ENCODE measurements around the gene CTSF. TPM values are rescaled to one million over a fixed set of nuclear protein-coding genes. Genes with fewer than 3 reads are reported as not detected.

CTSF gene
- total RNA-seq, 1 experiment from 2014 or later, result 4.9 TPM

- no peak for TF ChIP-seq USF1 (CRISPR knock-in tag; IDR thresholded peaks at IDR 0.05)
- 0 out of 2 replicates have a peak, but pooled peaks have one; percentile 46 for TF ChIP-seq PRRX2 (CRISPR knock-in tag; IDR thresholded peaks at IDR 0.05)
- TF ChIP-seq ZNF396 (CRISPR knock-in tag; IDR thresholded peaks at IDR 0.05; ENCODE audit: borderline replicate concordance), result peak; percentile 85; the same call in 1 of the 2 replicates
- peak; percentile 100 for TF ChIP-seq GTF2I (CRISPR knock-in tag; conservative IDR thresholded peaks at IDR 0.05)
- no peak for TF ChIP-seq CREB1 (CRISPR knock-in tag; IDR thresholded peaks at IDR 0.05)
- no peak for TF ChIP-seq ZNF423 (CRISPR knock-in tag; IDR thresholded peaks at IDR 0.05)
- no peak for TF ChIP-seq ZNF317 (CRISPR knock-in tag; IDR thresholded peaks at IDR 0.05; ENCODE audit: borderline replicate concordance, low read depth)
- peak; percentile 49; the same call in 1 of the 2 replicates for TF ChIP-seq ZNF671 (CRISPR knock-in tag; IDR thresholded peaks at IDR 0.05)
- peak; percentile 77; the same call in 1 of the 2 replicates for TF ChIP-seq MYBL2 (CRISPR knock-in tag; IDR thresholded peaks at IDR 0.05)
Observed at GRCh38 chr11:66546368-66546965, 21.9 kb downstream of the CTSF start, which contains the start of gene ACTN3 (continued).

DNA sequence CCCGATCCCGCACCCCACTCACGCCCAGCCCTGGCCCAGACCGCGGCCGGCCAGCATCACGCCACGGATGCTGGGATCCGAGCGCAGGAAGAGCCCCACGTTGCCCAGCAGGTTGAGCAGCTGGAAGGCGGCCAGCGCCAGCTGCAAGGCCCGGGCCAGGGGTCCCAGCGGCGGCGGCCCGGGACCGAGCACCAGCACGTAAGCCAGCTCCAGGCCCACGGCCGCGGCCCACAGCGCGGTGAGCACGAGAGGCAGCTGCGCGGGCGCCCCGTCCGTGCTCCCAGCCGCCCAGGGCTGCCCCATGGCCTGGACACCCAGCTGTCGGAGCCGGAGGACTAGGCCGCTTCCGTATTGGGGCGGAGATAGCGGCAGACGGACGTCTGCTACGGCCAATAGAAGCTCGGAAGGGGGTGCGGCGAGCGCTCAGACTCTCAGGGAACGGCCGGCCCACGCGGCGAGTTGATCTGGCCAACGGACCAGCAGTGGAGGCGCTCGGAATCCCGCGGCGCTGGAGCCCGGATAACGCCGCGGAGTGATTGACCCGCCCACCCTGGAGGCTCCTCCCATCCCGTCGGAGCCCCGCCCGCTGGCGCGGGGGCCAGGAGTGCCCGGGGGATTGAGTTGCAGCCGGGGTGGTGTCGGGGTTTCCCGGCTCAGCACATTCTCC is 22.6 kb downstream of the CTSF start, which contains the start of gene ZDHHC24:
TSS of gene ZDHHC24 (minus strand) at position 348 of the 667 bp plus-strand sequence. CDS start at position 303, 45 bp downstream.
- ChIA-PET POLR2A (interaction anchor here (0.5 to 2.0 kb wide), 14 partner anchors 18 to 757 kb away, joined by 3 to 23 read pairs (median 4); partner anchors contain the start of genes BBS1, CCDC87, CCS and DPP3), CTCF (interaction anchor here (0.6 to 2.9 kb wide), 18 partner anchors 34 to 476 kb away, joined by 3 to 34 read pairs (median 4); partner anchors contain the start of genes CCDC87, CCS, DPP3 and MRPL11)
- Mint-ChIP-seq H3K9me3 (no peaks in the 10 kb centered on the region), H3K4me1 (peaks cover 38% of the 10 kb centered on the region), H3K27me3 (ENCODE audit: low read depth) (no peaks in the 10 kb centered on the region), H3K36me3 (no peaks in the 10 kb centered on the region; the same call in 1 of the 2 replicates), H3K27ac (peak within 1 kb of the TSS; percentile 93), H3K4me3 (peak within 1 kb of the TSS; percentile 85)
- peak; percentile 85 for ATAC-seq
- peak; percentile 98 for DNase-seq (ENCODE audit: low spot score)
- TF ChIP-seq MAX (CRISPR knock-in tag; IDR thresholded peaks at IDR 0.05) (peak; percentile 44; the same call in 1 of the 2 replicates), HMGXB4 (CRISPR knock-in tag; IDR thresholded peaks at IDR 0.05) (peak; percentile 78; the same call in 1 of the 2 replicates), MXD4 (CRISPR knock-in tag; IDR thresholded peaks at IDR 0.05; ENCODE audit: borderline replicate concordance) (no peak), NFATC4 (CRISPR knock-in tag; IDR thresholded peaks at IDR 0.05) (no peak), GABPB1 (CRISPR knock-in tag; IDR thresholded peaks at IDR 0.05) (peak; percentile 66; the same call in 1 of the 2 replicates), SP1 (CRISPR knock-in tag; conservative IDR thresholded peaks at IDR 0.05) (peak; percentile 64; the same call in 1 of the 2 replicates), RELA (CRISPR knock-in tag; IDR thresholded peaks at IDR 0.05; ENCODE audit: borderline replicate concordance) (peak; percentile 47; the same call in 1 of the 2 replicates), FOXJ3 (CRISPR knock-in tag; IDR thresholded peaks at IDR 0.05; ENCODE audit: borderline replicate concordance) (no peak), ATF3 (CRISPR knock-in tag; conservative IDR thresholded peaks at IDR 0.05) (no peak), ARID4B (CRISPR knock-in tag; IDR thresholded peaks at IDR 0.05; ENCODE audit: borderline replicate concordance) (0 out of 2 replicates have a peak, but pooled peaks have one; percentile 30), ZNF423 (CRISPR knock-in tag; IDR thresholded peaks at IDR 0.05) (no peak), NFYB (CRISPR knock-in tag; conservative IDR thresholded peaks at IDR 0.05; ENCODE audit: low read depth) (peak; percentile 77)
- TF ChIP-seq, protein P1, sequence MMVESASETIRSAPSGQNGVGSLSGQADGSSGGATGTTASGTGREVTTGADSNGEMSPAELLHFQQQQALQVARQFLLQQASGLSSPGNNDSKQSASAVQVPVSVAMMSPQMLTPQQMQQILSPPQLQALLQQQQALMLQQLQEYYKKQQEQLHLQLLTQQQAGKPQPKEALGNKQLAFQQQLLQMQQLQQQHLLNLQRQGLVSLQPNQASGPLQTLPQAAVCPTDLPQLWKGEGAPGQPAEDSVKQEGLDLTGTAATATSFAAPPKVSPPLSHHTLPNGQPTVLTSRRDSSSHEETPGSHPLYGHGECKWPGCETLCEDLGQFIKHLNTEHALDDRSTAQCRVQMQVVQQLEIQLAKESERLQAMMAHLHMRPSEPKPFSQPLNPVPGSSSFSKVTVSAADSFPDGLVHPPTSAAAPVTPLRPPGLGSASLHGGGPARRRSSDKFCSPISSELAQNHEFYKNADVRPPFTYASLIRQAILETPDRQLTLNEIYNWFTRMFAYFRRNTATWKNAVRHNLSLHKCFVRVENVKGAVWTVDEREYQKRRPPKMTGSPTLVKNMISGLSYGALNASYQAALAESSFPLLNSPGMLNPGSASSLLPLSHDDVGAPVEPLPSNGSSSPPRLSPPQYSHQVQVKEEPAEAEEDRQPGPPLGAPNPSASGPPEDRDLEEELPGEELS (CRISPR knock-in tag; IDR thresholded peaks at IDR 0.05), result peak; percentile 62; the same call in 1 of the 2 replicates
- TF ChIP-seq, protein P2, sequence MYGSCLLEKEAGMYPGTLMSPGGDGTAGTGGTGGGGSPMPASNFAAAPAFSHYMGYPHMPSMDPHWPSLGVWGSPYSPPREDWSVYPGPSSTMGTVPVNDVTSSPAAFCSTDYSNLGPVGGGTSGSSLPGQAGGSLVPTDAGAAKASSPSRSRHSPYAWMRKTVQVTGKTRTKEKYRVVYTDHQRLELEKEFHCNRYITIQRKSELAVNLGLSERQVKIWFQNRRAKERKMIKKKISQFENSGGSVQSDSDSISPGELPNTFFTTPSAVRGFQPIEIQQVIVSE (CRISPR knock-in tag; IDR thresholded peaks at IDR 0.05; ENCODE audit: borderline replicate concordance), result no peak
- TF ChIP-seq, protein P3, sequence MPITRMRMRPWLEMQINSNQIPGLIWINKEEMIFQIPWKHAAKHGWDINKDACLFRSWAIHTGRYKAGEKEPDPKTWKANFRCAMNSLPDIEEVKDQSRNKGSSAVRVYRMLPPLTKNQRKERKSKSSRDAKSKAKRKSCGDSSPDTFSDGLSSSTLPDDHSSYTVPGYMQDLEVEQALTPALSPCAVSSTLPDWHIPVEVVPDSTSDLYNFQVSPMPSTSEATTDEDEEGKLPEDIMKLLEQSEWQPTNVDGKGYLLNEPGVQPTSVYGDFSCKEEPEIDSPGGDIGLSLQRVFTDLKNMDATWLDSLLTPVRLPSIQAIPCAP (CRISPR knock-in tag; IDR thresholded peaks at IDR 0.05), result no peak

Data from WTC11 (cell line).